ENCODE data around the gene GJB2. TPM values are rescaled to one million over a fixed set of nuclear protein-coding genes. Genes with fewer than 3 reads are reported as not detected.
A peak's percentile ranks its signal among the peaks of the same experiment; 100 is the strongest.
"Not testable (repeated sequence)": the region's sequence is repeated elsewhere in the genome, so short reads cannot be mapped to it uniquely, and the experiment has no call there.

GJB2 gene
- polyA plus RNA-seq, 2 donors, result 859 to 986 TPM

GRCh38 chr13:20159646-20160305, 33.0 kb downstream of the GJB2 start:
- 18 to 21% methylated on average over 18 of the region's 18 CpGs for WGBS, 2 donors
- Histone ChIP-seq H3K4me3 (ENCODE audit: low read depth in 1 of 2, low read length in 2 of 2) (peak overlapping the region in 1 of 2 donors; percentile 37), H3K9me3 (ENCODE audit: control insufficient read depth in 2 of 2, insufficient read depth in 1 of 2, low read depth in 1 of 2, low read length in 1 of 2) (peaks cover 0 to 3% of the 10 kb centered on the region in 2 donors), H3K27ac (ENCODE audit: low read depth in 2 of 2, low read length in 1 of 2) (no peak overlapping the region), H3K4me1 (ENCODE audit: control insufficient read depth in 2 of 2, insufficient read depth in 2 of 2, low read length in 1 of 2) (peaks cover 2 to 8% of the 10 kb centered on the region in 2 donors), H3K36me3 (ENCODE audit: control insufficient read depth in 2 of 2, insufficient read depth in 2 of 2, low read length in 1 of 2) (no peaks in the 10 kb centered on the region), H3K27me3 (ENCODE audit: control insufficient read depth in 1 of 2, insufficient read depth in 2 of 2, low read length in 2 of 2) (peaks cover 0 to 7% of the 10 kb centered on the region in 2 donors)

- H3K9me3 ChIP-seq (ENCODE audit: control insufficient read depth in 2 of 2, insufficient read depth in 1 of 2, low read depth in 1 of 2, low read length in 1 of 2), result peaks cover 0 to 3% of the 10 kb centered on the region in 2 donors
- H3K4me1 ChIP-seq (ENCODE audit: control insufficient read depth in 2 of 2, insufficient read depth in 2 of 2, low read length in 1 of 2), result peaks cover 2 to 8% of the 10 kb centered on the region in 2 donors
- peaks cover 0 to 8% of the 10 kb centered on the region in 2 donors for H3K27me3 ChIP-seq (ENCODE audit: control insufficient read depth in 1 of 2, insufficient read depth in 2 of 2, low read length in 2 of 2)
- H3K36me3 ChIP-seq (ENCODE audit: control insufficient read depth in 2 of 2, insufficient read depth in 2 of 2, low read length in 1 of 2), result no peaks in the 10 kb centered on the region
- WGBS, 2 donors, result 53 to 63% methylated on average over 3 of the region's 3 CpGs
- no peak overlapping the region for H3K4me3 ChIP-seq (ENCODE audit: low read depth in 1 of 2, low read length in 2 of 2)
- no peak overlapping the region for H3K27ac ChIP-seq (ENCODE audit: low read depth in 2 of 2, low read length in 1 of 2)
These were observed 35.5 kb downstream of the GJB2 start for GRCh38 chr13:20157151-20157796.

GRCh38 chr13:20156702-20157101, 36.0 kb downstream of the GJB2 start:
- no peak overlapping the region for H3K27ac ChIP-seq (ENCODE audit: low read depth in 2 of 2, low read length in 1 of 2)
- no peaks in the 10 kb centered on the region for H3K36me3 ChIP-seq (ENCODE audit: control insufficient read depth in 2 of 2, insufficient read depth in 2 of 2, low read length in 1 of 2)
- no peak overlapping the region for H3K4me3 ChIP-seq (ENCODE audit: low read depth in 1 of 2, low read length in 2 of 2)
- 57 to 62% methylated on average over 2 of the region's 2 CpGs for WGBS, 2 donors
- peaks cover 2 to 8% of the 10 kb centered on the region in 2 donors for H3K4me1 ChIP-seq (ENCODE audit: control insufficient read depth in 2 of 2, insufficient read depth in 2 of 2, low read length in 1 of 2)
- H3K9me3 ChIP-seq (ENCODE audit: control insufficient read depth in 2 of 2, insufficient read depth in 1 of 2, low read depth in 1 of 2, low read length in 1 of 2), result peaks cover 0 to 3% of the 10 kb centered on the region in 2 donors
- H3K27me3 ChIP-seq (ENCODE audit: control insufficient read depth in 1 of 2, insufficient read depth in 2 of 2, low read length in 2 of 2), result peaks cover 0 to 8% of the 10 kb centered on the region in 2 donors

DNA sequence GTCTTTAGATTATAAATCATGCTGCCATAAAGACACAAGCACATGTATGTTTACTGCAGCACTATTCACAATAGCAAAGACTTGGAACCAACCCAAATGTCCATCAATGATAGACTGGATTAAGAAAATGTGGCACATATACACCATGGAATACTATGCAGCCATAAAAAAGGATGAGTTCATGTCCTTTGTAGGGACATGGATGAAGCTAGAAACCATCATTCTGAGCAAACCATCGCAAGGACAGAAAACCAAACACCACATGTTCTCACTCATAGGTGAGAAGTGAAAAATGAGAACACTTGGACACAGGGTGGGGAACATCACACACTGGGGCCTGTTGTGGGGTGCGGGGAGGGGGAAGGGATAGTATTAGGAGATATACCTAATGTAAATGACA, 39.4 kb downstream of the GJB2 start:
- H3K27me3 ChIP-seq (ENCODE audit: control insufficient read depth in 1 of 2, insufficient read depth in 2 of 2, low read length in 2 of 2); H3K36me3 ChIP-seq (ENCODE audit: control insufficient read depth in 2 of 2, insufficient read depth in 2 of 2, low read length in 1 of 2); H3K9me3 ChIP-seq (ENCODE audit: control insufficient read depth in 2 of 2, insufficient read depth in 1 of 2, low read depth in 1 of 2, low read length in 1 of 2); H3K4me1 ChIP-seq (ENCODE audit: control insufficient read depth in 2 of 2, insufficient read depth in 2 of 2, low read length in 1 of 2); H3K4me3 ChIP-seq (ENCODE audit: low read depth in 1 of 2, low read length in 2 of 2); H3K27ac ChIP-seq (ENCODE audit: low read depth in 2 of 2, low read length in 1 of 2): not testable (repeated sequence)
- WGBS, 2 donors, result 81 to 92% methylated on average over 2 of the region's 2 CpGs

DNA sequence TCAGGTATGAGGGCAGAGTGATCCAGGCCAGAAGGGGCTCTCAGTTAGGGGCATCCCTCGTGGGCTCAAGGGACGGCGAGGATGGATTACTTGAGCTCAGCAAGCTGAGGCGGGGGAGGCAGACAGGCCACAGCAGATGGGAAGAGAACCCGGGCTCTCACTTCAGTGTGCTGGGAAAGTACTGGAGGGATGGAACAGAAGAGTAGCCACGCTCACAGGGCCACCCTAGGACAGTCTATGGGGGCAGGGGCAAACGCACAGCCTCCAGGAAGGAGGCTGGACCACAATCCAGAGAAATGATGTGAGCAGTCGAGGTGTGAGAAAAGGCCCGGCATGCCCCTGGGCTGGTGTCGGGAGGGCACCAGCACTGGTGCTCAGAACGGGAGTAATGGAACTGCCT, 41.1 kb downstream of the GJB2 start:
- Histone ChIP-seq H3K9me3 (ENCODE audit: control insufficient read depth in 2 of 2, insufficient read depth in 1 of 2, low read depth in 1 of 2, low read length in 1 of 2) (no peaks in the 10 kb centered on the region), H3K27me3 (ENCODE audit: control insufficient read depth in 1 of 2, insufficient read depth in 2 of 2, low read length in 2 of 2) (peaks cover 0 to 2% of the 10 kb centered on the region in 2 donors), H3K4me3 (ENCODE audit: low read depth in 1 of 2, low read length in 2 of 2) (no peak overlapping the region), H3K4me1 (ENCODE audit: control insufficient read depth in 2 of 2, insufficient read depth in 2 of 2, low read length in 1 of 2) (no peaks in the 10 kb centered on the region), H3K36me3 (ENCODE audit: control insufficient read depth in 2 of 2, insufficient read depth in 2 of 2, low read length in 1 of 2) (no peaks in the 10 kb centered on the region), H3K27ac (ENCODE audit: low read depth in 2 of 2, low read length in 1 of 2) (no peak overlapping the region)
- 76 to 86% methylated on average over 11 of the region's 11 CpGs for WGBS, 2 donors

DNA sequence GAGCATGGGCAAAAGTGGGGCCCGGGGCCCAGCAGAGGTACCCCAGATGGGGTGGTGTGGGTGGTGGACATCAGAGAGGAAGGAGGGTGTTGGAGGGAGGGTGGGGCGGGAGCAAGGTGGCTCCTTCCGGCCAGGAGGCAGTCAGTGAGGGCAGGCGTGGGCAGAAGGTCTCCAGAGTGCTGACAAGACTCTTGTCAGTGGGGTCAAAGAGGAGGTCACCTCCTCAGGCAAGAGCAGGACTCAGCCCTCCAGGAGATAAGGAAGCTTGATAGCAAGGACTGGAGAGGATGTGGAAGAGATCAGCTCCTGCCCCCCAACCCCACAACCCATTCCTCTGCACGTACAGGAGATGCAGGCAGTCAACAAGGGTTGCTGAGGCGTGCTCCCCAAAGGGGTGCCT, 41.7 kb downstream of the GJB2 start:
- no peak overlapping the region for H3K27ac ChIP-seq (ENCODE audit: low read depth in 2 of 2, low read length in 1 of 2)
- H3K4me3 ChIP-seq (ENCODE audit: low read depth in 1 of 2, low read length in 2 of 2), result no peak overlapping the region
- H3K36me3 ChIP-seq (ENCODE audit: control insufficient read depth in 2 of 2, insufficient read depth in 2 of 2, low read length in 1 of 2), result no peaks in the 10 kb centered on the region
- H3K4me1 ChIP-seq (ENCODE audit: control insufficient read depth in 2 of 2, insufficient read depth in 2 of 2, low read length in 1 of 2), result no peaks in the 10 kb centered on the region
- peaks cover 0 to 2% of the 10 kb centered on the region in 2 donors for H3K27me3 ChIP-seq (ENCODE audit: control insufficient read depth in 1 of 2, insufficient read depth in 2 of 2, low read length in 2 of 2)
- no peaks in the 10 kb centered on the region for H3K9me3 ChIP-seq (ENCODE audit: control insufficient read depth in 2 of 2, insufficient read depth in 1 of 2, low read depth in 1 of 2, low read length in 1 of 2)
- WGBS, 2 donors, result 71 to 75% methylated on average over 6 of the region's 6 CpGs

DNA sequence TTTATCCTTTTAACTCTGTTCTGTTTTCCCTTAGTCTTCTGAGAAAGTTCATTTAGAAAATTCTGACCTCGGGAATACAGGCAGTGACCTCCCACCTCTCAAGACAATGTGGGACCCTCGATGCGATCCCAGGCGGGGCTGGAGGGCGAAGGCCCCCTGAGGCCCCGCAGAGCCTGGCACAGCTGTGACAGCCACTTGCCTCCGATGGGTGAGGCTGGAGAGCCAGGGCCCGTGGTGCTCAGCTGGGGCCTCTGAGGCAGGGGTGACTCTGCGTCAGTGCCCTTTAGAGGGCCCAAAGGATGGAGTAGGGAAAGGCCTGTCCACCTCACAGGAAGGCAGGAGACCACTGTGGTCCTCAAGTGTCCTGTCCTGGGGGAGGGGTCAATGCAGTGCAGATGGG, 42.2 kb downstream of the GJB2 start:
- no peak overlapping the region for H3K27ac ChIP-seq (ENCODE audit: low read depth in 2 of 2, low read length in 1 of 2)
- WGBS, 2 donors, result 80 to 82% methylated on average over 9 of the region's 9 CpGs
- no peaks in the 10 kb centered on the region for H3K36me3 ChIP-seq (ENCODE audit: control insufficient read depth in 2 of 2, insufficient read depth in 2 of 2, low read length in 1 of 2)
- H3K4me3 ChIP-seq (ENCODE audit: low read depth in 1 of 2, low read length in 2 of 2), result no peak overlapping the region
- no peaks in the 10 kb centered on the region for H3K4me1 ChIP-seq (ENCODE audit: control insufficient read depth in 2 of 2, insufficient read depth in 2 of 2, low read length in 1 of 2)
- H3K9me3 ChIP-seq (ENCODE audit: control insufficient read depth in 2 of 2, insufficient read depth in 1 of 2, low read depth in 1 of 2, low read length in 1 of 2), result no peaks in the 10 kb centered on the region
- peaks cover 0 to 2% of the 10 kb centered on the region in 2 donors for H3K27me3 ChIP-seq (ENCODE audit: control insufficient read depth in 1 of 2, insufficient read depth in 2 of 2, low read length in 2 of 2)

DNA sequence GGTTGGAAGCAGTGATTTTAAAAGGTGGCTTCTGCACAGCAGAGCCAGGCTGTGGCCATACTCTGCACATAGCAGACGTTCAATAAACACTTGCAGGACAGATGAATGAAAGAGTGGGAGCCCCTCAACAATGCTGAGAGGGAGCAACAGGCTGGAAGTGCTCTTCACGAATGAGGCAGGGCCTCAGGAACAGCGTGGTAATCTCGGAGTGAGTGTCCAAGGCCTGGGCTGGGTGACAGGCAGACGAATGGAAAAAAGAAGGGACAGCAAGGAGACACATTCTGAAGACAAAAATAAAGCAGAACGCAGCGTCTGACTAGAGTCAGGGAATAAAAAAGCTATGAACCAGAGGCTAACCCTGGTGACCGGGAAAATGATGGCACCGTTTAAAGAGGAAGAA, 43.0 kb downstream of the GJB2 start:
- H3K4me3 ChIP-seq (ENCODE audit: low read depth in 1 of 2, low read length in 2 of 2), result no peak overlapping the region
- no peaks in the 10 kb centered on the region for H3K9me3 ChIP-seq (ENCODE audit: control insufficient read depth in 2 of 2, insufficient read depth in 1 of 2, low read depth in 1 of 2, low read length in 1 of 2)
- 58 to 59% methylated on average over 9 of the region's 9 CpGs for WGBS, 2 donors
- no peak overlapping the region for H3K27ac ChIP-seq (ENCODE audit: low read depth in 2 of 2, low read length in 1 of 2)
- no peaks in the 10 kb centered on the region for H3K4me1 ChIP-seq (ENCODE audit: control insufficient read depth in 2 of 2, insufficient read depth in 2 of 2, low read length in 1 of 2)
- H3K36me3 ChIP-seq (ENCODE audit: control insufficient read depth in 2 of 2, insufficient read depth in 2 of 2, low read length in 1 of 2), result no peaks in the 10 kb centered on the region
- H3K27me3 ChIP-seq (ENCODE audit: control insufficient read depth in 1 of 2, insufficient read depth in 2 of 2, low read length in 2 of 2), result peaks cover 0 to under 1% of the 10 kb centered on the region in 2 donors

DNA sequence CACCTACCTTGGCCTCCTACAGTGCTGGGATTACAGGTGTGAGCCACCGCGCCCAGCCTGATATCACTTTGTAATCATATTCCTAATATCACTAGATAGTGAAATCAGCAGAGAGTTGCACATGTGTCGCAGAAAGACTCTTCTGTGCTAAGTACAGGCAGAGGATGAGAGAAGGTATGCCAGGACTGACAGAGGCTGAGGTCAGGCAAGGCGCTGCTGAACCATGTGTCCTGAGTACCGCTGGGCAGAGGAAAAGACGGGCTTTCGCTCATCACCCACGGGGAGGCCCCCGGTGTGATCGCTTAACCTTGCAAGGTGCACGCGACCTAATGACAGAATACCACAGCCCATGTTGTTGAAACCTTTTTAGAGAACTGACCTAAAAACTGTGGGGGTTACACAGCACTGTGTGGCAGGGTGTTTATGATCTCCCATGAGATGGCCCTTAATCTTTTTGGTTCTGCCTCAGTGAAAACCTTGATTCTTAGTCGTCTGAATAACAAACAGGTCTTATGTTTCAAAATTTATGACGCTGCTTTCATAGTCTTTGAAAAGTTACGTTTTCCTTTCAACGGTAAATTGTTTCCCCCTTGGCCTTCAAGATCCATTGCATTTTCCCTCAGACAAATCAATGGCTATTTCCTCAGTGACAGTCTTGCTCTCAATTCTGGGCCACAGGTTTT, 44.1 kb downstream of the GJB2 start:
- Histone ChIP-seq H3K36me3 (ENCODE audit: control insufficient read depth in 2 of 2, insufficient read depth in 2 of 2, low read length in 1 of 2) (no peaks in the 10 kb centered on the region), H3K9me3 (ENCODE audit: control insufficient read depth in 2 of 2, insufficient read depth in 1 of 2, low read depth in 1 of 2, low read length in 1 of 2) (no peaks in the 10 kb centered on the region), H3K4me3 (ENCODE audit: low read depth in 1 of 2, low read length in 2 of 2) (no peak overlapping the region), H3K4me1 (ENCODE audit: control insufficient read depth in 2 of 2, insufficient read depth in 2 of 2, low read length in 1 of 2) (no peaks in the 10 kb centered on the region), H3K27me3 (ENCODE audit: control insufficient read depth in 1 of 2, insufficient read depth in 2 of 2, low read length in 2 of 2) (no peaks in the 10 kb centered on the region), H3K27ac (ENCODE audit: low read depth in 2 of 2, low read length in 1 of 2) (no peak overlapping the region)
- WGBS, 2 donors, result 91 to 93% methylated on average over 16 of the region's 16 CpGs

Data from esophagus (tissue), 2 donors.